Activated T-cell treated with anti-CD3 and anti-CD28 coated beads, Interleukin-2, amount 50 U/mL, for 24 hours (primary cell): ENCODE data around the gene POLR2E.
"Not testable (repeated sequence)": the region's sequence is repeated elsewhere in the genome, so short reads cannot be mapped to it uniquely, and the experiment has no call there.

Experiments used
- DNase-seq: peaks from one replicate; pipeline ENCODE4 v3.0.0-alpha.2; 2020
- H3K27ac Mint-ChIP-seq: 2 replicates; pipeline ENCODE4 v1.8.0; 2020; ENCODE audit warnings: mild to moderate bottlenecking, mixed read lengths
- H3K27me3 Mint-ChIP-seq: 2 replicates; pipeline ENCODE4 v1.8.0; 2020; ENCODE audit warnings: mixed read lengths
- H3K36me3 Mint-ChIP-seq: 2 replicates; pipeline ENCODE4 v1.8.0; 2020; ENCODE audit warnings: low read depth, mixed read lengths
- H3K4me1 Mint-ChIP-seq: 2 replicates; pipeline ENCODE4 v1.8.0; 2020; ENCODE audit warnings: low read depth, mixed read lengths
- H3K4me3 Mint-ChIP-seq: 2 replicates; pipeline ENCODE4 v1.8.0; 2020; ENCODE audit warnings: mild to moderate bottlenecking, moderate library complexity, mixed read lengths
- H3K9me3 Mint-ChIP-seq: 2 replicates; pipeline ENCODE4 v1.8.0; 2020; ENCODE audit warnings: mixed read lengths

POLR2E gene

DNA sequence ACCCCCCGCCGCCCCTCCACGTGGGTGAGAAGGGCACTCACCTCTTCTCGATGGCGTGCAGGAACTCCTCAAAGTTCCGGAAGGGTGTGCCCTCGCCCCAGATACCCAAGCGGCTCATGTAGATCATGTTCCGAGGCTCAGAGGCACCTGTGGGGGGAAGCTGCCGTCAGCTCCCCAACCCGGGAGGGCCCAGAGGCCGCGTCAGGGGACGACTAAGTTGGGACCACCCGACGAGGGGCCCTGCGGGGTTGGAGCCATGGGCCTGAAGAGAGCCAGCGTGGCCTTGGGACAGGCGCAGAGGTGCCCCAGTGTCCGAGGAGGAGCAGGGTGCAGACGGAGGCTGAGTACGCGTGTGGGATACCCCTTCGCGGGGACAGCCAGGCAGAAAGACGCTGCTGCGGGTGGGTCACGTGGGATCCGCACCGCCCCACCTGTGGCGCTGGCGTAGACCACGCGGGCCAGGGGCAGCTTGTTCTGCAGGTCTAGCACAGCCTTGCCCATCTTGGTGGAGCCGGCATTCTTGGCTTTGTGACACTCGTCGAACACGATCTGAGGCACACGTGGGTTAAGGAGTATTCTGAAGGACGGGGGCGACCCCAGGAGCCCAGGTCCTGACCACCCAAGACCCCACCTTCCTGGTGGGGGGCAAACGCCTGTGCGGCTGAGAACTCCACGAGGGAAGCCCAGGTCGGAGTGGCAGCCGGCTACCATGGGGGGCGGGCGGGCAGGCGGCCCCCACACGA is 24.5 kb upstream of the POLR2E start:
- no peak overlapping the region for H3K4me3 Mint-ChIP-seq
- no peaks in the 10 kb centered on the region for H3K9me3 Mint-ChIP-seq
- H3K27me3 Mint-ChIP-seq, result no peaks in the 10 kb centered on the region
- no peak overlapping the region for H3K27ac Mint-ChIP-seq
- H3K36me3 Mint-ChIP-seq, result peaks cover 87% of the 10 kb centered on the region
- peaks cover 2% of the 10 kb centered on the region for H3K4me1 Mint-ChIP-seq
- no peak for DNase-seq

DNA sequence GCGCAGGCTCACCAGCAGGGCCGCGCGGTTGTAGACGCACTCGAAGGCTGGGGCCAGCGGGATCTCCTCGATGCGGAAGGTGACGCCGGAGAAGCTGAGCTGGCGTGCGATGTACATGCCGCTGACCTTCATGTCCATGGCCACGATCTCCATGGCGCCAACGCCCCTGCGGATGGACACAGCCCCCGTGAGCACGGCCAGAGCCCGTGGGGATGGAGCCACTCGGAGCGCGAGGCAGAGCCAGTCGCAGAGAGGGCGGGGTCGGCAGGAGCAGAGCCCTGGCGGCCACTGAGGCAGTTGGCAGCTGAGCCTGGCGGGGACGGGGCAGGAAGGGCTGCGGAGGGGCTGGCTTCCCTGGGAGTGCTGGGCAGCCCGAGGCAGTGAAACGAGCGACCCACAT is 23.8 kb upstream of the POLR2E start:
- Mint-ChIP-seq H3K4me1 (peaks cover 2% of the 10 kb centered on the region), H3K36me3 (peaks cover 86% of the 10 kb centered on the region), H3K27ac (no peak overlapping the region), H3K27me3 (no peaks in the 10 kb centered on the region), H3K9me3 (no peaks in the 10 kb centered on the region), H3K4me3 (no peak overlapping the region)
- DNase-seq, result no peak

DNA sequence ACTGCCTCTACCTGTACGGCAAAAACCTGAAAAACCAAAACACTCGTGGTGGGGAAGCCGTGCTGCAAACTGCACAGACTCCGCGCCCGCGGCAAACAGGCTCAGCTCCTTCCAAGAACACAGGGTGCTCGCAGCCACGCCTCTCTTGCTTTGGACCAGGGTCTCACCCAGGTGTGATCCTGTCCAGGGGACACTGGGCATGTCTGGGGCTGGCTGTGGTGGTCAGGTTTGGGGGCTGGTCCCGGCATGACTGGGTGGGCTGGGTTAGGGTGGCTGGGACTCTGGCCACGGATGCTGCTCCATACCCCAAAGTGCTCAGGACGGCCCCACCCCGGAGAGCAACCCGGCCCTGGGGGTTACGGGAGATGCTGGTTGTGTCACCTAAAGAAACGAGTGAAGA is 22.5 kb upstream of the POLR2E start:
- Mint-ChIP-seq H3K27me3 (no peaks in the 10 kb centered on the region), H3K36me3 (peaks cover 86% of the 10 kb centered on the region), H3K4me3 (no peak overlapping the region), H3K27ac (no peak overlapping the region), H3K4me1 (no peaks in the 10 kb centered on the region), H3K9me3 (no peaks in the 10 kb centered on the region)
- DNase-seq, result no peak

DNA sequence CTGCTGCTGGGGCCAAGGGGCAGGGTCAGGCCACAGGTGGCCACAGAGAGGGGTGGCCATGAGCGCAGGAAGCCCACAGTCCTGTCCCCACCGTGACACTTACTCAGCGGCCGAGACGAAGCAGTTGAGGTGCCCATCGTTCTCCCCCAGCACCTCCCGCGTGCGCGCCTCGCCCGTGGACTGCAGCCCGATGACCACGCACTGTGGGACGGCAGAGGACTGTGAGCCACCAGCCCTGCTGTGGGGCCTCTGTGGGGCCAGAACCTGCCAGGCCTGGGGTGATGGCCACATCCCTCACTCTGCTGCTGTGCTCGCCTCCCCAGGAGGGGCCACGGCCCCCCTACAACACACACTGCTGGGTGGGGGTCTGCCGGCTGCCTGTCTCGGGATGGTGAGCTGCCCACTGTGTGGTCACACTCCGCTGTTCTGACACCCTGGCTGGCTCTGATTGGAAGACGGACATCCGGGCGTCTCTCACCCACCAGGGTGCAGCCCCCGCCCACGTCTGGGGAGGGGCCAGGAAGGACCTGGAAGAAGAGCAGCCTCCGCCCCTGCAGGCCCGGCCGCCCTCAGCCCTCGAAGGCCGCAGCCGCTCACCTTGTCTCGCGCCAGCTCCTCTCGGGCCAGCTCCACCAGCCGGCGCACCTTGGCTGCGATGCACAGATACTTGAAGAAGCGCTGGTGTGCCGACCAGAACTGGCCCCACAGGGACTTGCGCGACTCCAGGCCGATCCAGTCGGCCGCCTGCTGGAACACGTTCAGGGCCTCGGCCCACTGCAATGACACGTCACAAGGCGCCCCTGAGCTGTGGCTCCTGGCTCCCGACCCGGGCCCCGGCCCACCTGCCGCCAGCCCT is 21.8 kb upstream of the POLR2E start:
- Mint-ChIP-seq H3K4me3 (no peak overlapping the region), H3K27me3 (no peaks in the 10 kb centered on the region), H3K4me1 (no peaks in the 10 kb centered on the region), H3K27ac (no peak overlapping the region), H3K9me3 (no peaks in the 10 kb centered on the region), H3K36me3 (peaks cover 86% of the 10 kb centered on the region)
- DNase-seq, result no peak

- H3K36me3 Mint-ChIP-seq, result peaks cover 81% of the 10 kb centered on the region
- no peaks in the 10 kb centered on the region for H3K9me3 Mint-ChIP-seq
- H3K27me3 Mint-ChIP-seq, result no peaks in the 10 kb centered on the region
- no peak for DNase-seq
- H3K4me1 Mint-ChIP-seq, result no peaks in the 10 kb centered on the region
- no peak overlapping the region for H3K27ac Mint-ChIP-seq
- no peak overlapping the region for H3K4me3 Mint-ChIP-seq
Observed at GRCh38 chr19:1115646-1116420, 20.7 kb upstream of the POLR2E start.

- not testable (repeated sequence) for H3K4me1 Mint-ChIP-seq
Observed at GRCh38 chr19:1114728-1115127, 19.6 kb upstream of the POLR2E start.

GRCh38 chr19:1113986-1114483 is 18.9 kb upstream of the POLR2E start:
- no peaks in the 10 kb centered on the region for H3K9me3 Mint-ChIP-seq
- DNase-seq, result no peak
- H3K4me3 Mint-ChIP-seq, result no peak overlapping the region
- H3K36me3 Mint-ChIP-seq, result peaks cover 79% of the 10 kb centered on the region
- H3K4me1 Mint-ChIP-seq, result no peaks in the 10 kb centered on the region
- no peaks in the 10 kb centered on the region for H3K27me3 Mint-ChIP-seq
- no peak overlapping the region for H3K27ac Mint-ChIP-seq

More at GRCh38 chr19:1114728-1115127, 19.6 kb upstream of the POLR2E start:
- not testable (repeated sequence) for DNase-seq, H3K9me3 Mint-ChIP-seq, H3K4me3 Mint-ChIP-seq, H3K27me3 Mint-ChIP-seq
- Mint-ChIP-seq H3K36me3 (peaks cover 81% of the 10 kb centered on the region), H3K27ac (peak overlapping the region; percentile 44)

DNA sequence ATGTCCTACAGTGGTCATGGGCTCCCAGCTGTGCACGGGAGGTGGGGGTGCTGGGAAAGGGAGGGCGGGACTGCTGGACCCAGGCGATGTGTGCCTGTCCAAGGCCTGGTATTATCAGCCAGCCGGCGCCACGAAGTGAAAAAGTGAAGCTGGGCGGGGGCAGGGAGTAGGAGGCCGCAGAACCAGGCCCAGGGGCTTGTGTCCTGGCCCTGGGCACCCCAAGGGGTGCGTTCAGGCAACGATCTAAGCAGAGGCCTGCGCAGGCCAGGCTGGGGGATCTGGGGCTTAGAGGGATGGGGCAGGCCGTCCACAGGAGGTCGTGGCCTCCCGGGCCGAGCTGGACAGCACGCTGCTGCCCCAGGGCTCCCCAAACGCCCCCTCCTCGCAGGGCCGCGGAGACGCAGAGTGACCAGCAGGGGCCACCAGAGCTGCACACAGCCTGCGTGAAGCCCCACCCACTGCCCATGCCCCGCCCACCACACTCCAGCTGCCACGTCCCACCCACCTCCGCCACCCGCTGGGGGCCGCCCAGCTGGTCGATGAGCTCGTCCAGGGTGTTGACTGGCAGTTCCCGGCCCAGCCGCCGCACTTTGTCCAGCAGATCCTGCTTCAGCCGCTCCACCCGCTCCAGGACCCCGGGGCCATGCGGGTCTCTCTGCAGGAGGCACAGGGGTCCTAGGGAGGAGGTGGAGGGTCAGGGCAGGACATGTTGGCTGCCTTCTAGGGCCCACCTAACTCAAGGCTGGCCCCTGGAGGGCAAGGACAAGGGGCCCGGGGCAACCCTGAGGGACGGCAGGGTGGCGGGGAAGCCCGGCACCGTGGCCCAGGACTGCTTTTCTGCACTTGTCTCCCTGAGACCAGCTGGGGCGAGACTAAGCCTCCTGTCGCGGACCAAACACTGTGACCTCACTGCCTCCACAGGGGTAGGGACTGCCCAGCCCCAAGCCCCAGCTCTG is 18.1 kb upstream of the POLR2E start:
- Mint-ChIP-seq H3K27me3 (no peaks in the 10 kb centered on the region), H3K36me3 (peaks cover 74% of the 10 kb centered on the region), H3K27ac (peak overlapping the region; percentile 55), H3K4me3 (no peak overlapping the region), H3K4me1 (no peaks in the 10 kb centered on the region), H3K9me3 (no peaks in the 10 kb centered on the region)
- DNase-seq, result peak; percentile 88

GRCh38 chr19:1112268-1113029 is 17.3 kb upstream of the POLR2E start:
- Mint-ChIP-seq H3K4me3 (no peak overlapping the region), H3K9me3 (no peaks in the 10 kb centered on the region), H3K27me3 (no peaks in the 10 kb centered on the region), H3K36me3 (peaks cover 68% of the 10 kb centered on the region), H3K4me1 (no peaks in the 10 kb centered on the region), H3K27ac (peak overlapping the region; percentile 76)
- DNase-seq, result no peak

GRCh38 chr19:1111641-1112267 is 16.6 kb upstream of the POLR2E start:
- peaks cover 70% of the 10 kb centered on the region for H3K36me3 Mint-ChIP-seq
- no peaks in the 10 kb centered on the region for H3K9me3 Mint-ChIP-seq
- peak overlapping the region; percentile 26 for H3K27ac Mint-ChIP-seq
- no peak for DNase-seq
- no peaks in the 10 kb centered on the region for H3K27me3 Mint-ChIP-seq
- no peak overlapping the region for H3K4me3 Mint-ChIP-seq
- peaks cover 2% of the 10 kb centered on the region for H3K4me1 Mint-ChIP-seq

DNA sequence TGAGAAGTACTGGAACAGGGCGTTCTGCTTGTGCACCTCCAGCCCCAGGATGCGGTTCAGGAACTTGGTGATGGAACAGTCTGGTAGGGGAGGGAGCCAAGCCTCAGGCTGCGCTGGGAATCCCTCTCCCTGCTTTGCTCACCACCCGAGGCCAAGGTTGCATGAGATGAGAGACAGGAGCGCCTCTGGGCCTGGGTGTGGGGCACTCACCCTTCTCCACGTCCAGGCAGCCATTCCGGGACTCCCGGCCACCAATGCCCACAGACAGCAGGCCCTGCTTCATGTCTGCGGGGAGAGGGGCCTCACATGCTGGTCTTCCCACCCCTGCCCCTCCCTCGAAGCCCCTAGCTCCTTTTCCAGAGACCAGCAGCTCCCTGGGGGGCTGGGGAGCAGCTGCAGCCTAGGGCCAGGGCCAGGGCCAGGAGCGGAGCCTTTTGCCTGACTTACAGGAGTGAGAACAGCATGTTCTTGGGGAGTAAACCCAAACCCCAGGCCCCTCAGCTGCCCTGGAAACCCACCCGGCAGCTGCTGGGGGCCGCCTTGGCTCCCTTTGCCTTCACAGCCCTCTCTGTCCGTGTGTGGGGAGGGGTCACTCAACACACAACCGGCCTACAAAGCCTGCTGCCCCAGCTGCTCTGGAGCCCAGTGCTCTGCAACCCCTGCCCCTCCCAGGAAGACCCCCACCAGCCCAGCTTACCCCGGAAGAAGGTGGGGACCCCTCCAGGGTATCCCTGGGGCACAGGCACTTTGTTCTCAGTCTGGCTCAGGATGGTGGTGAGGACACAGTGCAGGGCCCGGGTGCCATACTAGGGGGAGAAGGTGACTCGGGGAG is 15.8 kb upstream of the POLR2E start:
- no peak for DNase-seq

More for the DNA sequence above, 15.8 kb upstream of the POLR2E start:
- H3K27ac Mint-ChIP-seq, result peak overlapping the region; percentile 76
- peaks cover 70% of the 10 kb centered on the region for H3K36me3 Mint-ChIP-seq
- H3K27me3 Mint-ChIP-seq, result no peaks in the 10 kb centered on the region
- H3K4me3 Mint-ChIP-seq, result no peak overlapping the region
- H3K9me3 Mint-ChIP-seq, result no peaks in the 10 kb centered on the region
- peaks cover 2% of the 10 kb centered on the region for H3K4me1 Mint-ChIP-seq
